Muscle layer of colon (tissue), 2 donors: ENCODE results near the gene TRH.
"Not testable (repeated sequence)": the region's sequence is repeated elsewhere in the genome, so short reads cannot be mapped to it uniquely, and the experiment has no call there.

Source experiments
- H3K27ac ChIP-seq: one replicate; pipeline ENCODE4 v1.7.0; 2013; ENCODE audit warnings: low read depth, mild to moderate bottlenecking, low read length, moderate library complexity
- H3K27me3 ChIP-seq, 2 donors: one replicate each; pipeline ENCODE4 v1.7.0; 2013; ENCODE audit warnings: low read length in 2 of 2, mild to moderate bottlenecking in 2 of 2; ENCODE audit not compliant: insufficient read depth in 2 of 2, control insufficient read depth in 1 of 2
- H3K36me3 ChIP-seq: one replicate; pipeline ENCODE4 v1.7.0; 2013; ENCODE audit warnings: mild to moderate bottlenecking, low read length; ENCODE audit not compliant: insufficient read depth
- H3K4me1 ChIP-seq: one replicate; pipeline ENCODE4 v1.7.0; 2013; ENCODE audit warnings: mild to moderate bottlenecking, low read length; ENCODE audit not compliant: insufficient read depth
- H3K4me3 ChIP-seq, 2 donors: one replicate each; pipeline ENCODE4 v1.7.0; 2013; ENCODE audit warnings: low read length in 2 of 2, low read depth in 1 of 2, mild to moderate bottlenecking in 1 of 2, moderate library complexity in 1 of 2
- H3K9ac ChIP-seq: one replicate; pipeline ENCODE4 v1.7.0; 2013; ENCODE audit warnings: low read length
- H3K9me3 ChIP-seq: one replicate; pipeline ENCODE4 v1.7.0; 2013; ENCODE audit warnings: mild to moderate bottlenecking, low read length
- donor health status: abdominal sarcoma.
- donor health status: Adenocarcinoma of cecum.

Gene TRH

DNA sequence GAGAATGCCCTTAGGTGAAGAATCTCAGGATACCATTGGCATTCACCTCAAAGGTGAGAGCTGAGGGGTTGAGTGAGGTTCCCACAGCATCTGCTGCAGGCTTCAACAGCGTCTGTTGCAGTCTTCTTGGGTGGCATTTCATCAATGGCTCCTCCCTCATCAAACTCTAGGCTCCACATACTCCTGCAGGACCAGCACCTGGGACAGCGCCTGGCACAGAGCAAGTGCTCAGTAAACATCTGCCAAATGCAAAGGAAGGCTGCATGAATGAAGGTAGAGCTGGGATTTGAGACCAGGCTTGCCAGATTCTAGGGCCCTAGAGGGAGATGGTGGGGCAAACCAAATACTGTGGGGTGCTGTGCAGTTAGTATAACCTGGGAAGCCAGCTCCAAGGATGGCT lies 9.6 kb downstream of the TRH start:
- no peak overlapping the region for H3K4me3 ChIP-seq
- no peaks in the 10 kb centered on the region for H3K36me3 ChIP-seq
- no peaks in the 10 kb centered on the region for H3K9me3 ChIP-seq

GRCh38 chr3:129985113-129985512 lies 10.6 kb downstream of the TRH start:
- Histone ChIP-seq H3K9ac (no peak overlapping the region), H3K27me3 (no peaks in the 10 kb centered on the region), H3K4me3 (no peak overlapping the region), H3K36me3 (no peaks in the 10 kb centered on the region), H3K4me1 (no peaks in the 10 kb centered on the region), H3K27ac (no peak overlapping the region), H3K9me3 (no peaks in the 10 kb centered on the region)

More for the DNA sequence above, 9.6 kb downstream of the TRH start:
- Histone ChIP-seq H3K4me1 (no peaks in the 10 kb centered on the region), H3K27ac (no peak overlapping the region), H3K27me3 (peaks cover 0 to 3% of the 10 kb centered on the region in 2 donors), H3K9ac (no peak overlapping the region)

- Histone ChIP-seq H3K36me3 (no peaks in the 10 kb centered on the region), H3K27me3 (no peaks in the 10 kb centered on the region), H3K4me3 (no peak overlapping the region), H3K27ac (no peak overlapping the region), H3K4me1 (no peaks in the 10 kb centered on the region), H3K9me3 (no peaks in the 10 kb centered on the region), H3K9ac (no peak overlapping the region)
Measured at GRCh38 chr3:129988429-129988828, 13.9 kb downstream of the TRH start.

DNA sequence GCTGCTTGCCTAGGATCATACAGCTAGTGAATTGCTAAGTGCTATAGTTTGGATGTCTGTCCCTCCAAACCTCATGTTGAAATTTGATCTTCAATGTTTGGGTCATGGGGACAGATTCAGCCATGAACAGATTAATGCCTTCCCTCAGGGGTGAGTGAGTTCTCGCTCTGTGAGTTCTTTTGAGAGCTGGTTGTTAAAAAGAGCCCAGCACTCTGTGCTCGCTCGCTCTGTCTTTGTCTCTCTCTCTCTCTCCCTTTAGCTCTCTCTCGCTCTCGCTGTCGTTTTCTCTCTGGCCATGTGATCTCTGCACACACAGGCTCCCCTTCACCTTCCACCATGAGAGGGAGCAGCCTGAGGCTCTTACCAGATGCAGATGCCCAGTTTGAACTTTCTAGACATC lies 14.9 kb downstream of the TRH start:
- H3K4me1 ChIP-seq = no peaks in the 10 kb centered on the region
- no peak overlapping the region for H3K27ac ChIP-seq
- no peak overlapping the region for H3K9ac ChIP-seq
- no peak overlapping the region for H3K4me3 ChIP-seq
- H3K27me3 ChIP-seq = no peaks in the 10 kb centered on the region
- no peaks in the 10 kb centered on the region for H3K36me3 ChIP-seq
- H3K9me3 ChIP-seq = no peaks in the 10 kb centered on the region

DNA sequence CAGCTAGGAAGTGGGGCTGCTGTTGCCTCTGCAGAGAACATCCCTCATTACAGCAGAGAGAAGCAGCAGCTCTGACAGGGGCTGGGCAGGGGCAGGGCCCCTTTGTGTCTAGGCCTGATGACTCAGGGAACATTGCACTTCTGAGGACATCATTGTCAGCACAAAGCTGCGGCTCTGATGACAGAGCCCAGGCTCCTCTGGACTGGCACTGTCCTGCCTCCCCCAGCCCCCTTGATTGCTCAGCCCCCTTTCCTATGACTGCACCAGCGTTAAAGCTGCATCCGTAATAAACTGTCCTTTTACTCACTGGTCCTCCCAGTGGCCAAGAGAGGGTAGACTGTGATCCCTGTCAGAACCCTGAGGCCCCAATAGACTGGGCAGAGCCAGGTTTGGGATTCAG lies 18.3 kb downstream of the TRH start:
- Histone ChIP-seq H3K36me3 (no peaks in the 10 kb centered on the region), H3K4me3 (no peak overlapping the region), H3K27ac (no peak overlapping the region), H3K9ac (no peak overlapping the region), H3K9me3 (peaks cover 4% of the 10 kb centered on the region), H3K4me1 (no peaks in the 10 kb centered on the region), H3K27me3 (no peaks in the 10 kb centered on the region)

DNA sequence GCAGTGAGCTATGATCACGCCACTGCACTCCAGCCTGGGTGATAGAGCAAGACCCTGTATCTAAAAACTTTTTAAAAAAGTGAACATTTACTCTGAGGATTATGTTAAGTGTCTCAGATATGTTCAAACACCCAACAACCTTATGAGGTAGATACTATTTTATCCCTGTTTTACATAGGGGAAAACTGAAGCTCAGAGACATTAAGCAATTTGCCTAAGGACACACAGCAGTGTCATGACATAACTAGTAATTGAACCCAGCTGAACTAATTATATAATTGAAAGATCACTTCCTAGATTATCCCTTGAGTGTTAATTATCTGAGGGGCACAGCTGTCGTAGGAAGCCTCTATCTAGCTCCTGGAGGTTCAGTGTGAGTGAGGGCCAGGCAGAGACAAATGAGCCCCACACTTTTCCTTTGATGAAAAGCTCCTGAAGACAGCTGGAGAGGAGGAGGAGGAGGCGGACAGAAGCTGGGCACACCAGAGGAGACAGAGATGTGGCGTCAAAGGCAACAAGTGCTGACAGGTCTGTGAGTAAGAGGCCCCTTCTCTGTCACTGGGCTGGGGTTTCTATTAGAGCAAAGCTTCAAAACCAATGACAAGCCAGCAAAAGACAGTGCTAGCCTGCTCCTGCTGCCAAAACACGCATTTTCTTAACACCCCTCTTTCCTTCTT lies 20.5 kb downstream of the TRH start:
- no peak overlapping the region for H3K27ac ChIP-seq
- H3K4me1 ChIP-seq = no peaks in the 10 kb centered on the region
- H3K9ac ChIP-seq = no peak overlapping the region
- peaks cover 4% of the 10 kb centered on the region for H3K9me3 ChIP-seq
- no peaks in the 10 kb centered on the region for H3K36me3 ChIP-seq
- no peaks in the 10 kb centered on the region for H3K27me3 ChIP-seq
- no peak overlapping the region for H3K4me3 ChIP-seq

GRCh38 chr3:129996073-129996472 lies 21.6 kb downstream of the TRH start:
- Histone ChIP-seq H3K27ac (no peak overlapping the region), H3K27me3 (no peaks in the 10 kb centered on the region), H3K4me3 (no peak overlapping the region), H3K36me3 (no peaks in the 10 kb centered on the region), H3K4me1 (no peaks in the 10 kb centered on the region), H3K9me3 (peaks cover 4% of the 10 kb centered on the region), H3K9ac (no peak overlapping the region)

DNA sequence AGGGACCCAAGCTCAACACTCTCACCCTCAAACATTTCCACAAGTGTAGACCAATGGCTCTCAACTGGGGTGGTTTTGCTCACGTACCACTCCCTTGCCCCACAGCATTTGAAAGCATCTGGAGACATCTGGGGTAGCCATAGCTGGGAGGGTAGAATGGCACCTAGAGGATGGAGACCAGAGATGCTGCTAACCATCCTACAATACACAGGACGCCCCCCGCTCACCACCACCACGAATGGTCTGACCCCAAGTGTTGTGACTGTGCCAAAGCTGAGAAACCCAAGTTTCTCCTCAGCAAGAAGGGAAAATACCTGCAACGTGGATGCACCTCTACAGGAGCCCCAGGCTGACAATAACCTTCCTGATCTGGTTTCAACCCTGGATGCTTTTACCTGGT lies 24.7 kb downstream of the TRH start:
- not testable (repeated sequence) for H3K4me3 ChIP-seq, H3K36me3 ChIP-seq, H3K4me1 ChIP-seq, H3K27me3 ChIP-seq, H3K27ac ChIP-seq, H3K9ac ChIP-seq, H3K9me3 ChIP-seq

DNA sequence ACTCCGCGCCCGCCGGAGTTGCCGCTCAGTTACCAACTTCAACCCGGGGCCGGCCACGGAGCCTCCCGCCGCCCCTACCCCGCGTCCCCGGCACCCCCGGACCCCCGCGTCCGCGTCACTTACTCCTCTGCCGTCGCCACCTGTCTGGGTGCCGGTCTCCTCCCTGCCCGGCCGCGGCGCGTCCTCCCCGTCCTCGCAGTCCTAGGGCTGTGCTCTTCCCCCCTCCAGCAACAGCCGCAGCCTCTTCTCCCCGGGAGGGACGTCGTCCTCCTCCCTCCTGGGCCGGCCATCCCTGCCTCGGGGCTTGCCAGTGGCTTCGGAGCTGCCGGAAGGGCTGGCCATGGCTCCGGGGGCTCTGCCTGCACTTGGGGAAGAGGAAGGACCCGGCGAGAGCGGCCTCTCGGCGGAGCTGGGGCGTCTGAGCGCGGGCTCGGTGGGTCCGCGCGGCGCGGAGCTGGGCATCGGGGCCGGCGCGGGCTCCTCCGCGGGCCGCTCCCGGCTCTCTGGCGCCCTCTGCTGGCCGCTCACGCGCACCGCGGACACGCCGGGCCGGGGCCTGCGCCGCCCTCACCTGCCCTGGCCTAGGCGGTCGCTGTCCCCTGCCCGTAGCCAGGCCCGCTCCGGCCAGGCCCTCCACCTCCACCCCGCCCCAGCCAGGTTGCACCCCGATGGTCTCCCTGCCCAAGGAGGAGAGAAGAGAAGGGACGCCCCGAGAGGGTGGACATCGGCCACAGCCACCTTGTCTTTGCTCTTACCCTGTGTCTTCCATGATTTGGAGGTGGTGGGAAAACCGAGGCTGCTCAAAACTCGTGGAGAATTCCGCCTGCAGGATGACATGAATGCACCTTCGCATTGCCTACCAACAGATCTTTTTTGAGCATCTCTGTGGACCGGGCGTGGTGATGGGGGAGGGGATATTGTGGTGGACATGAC lies 28.4 kb downstream of the TRH start:
- H3K36me3 ChIP-seq, H3K27ac ChIP-seq, H3K27me3 ChIP-seq, H3K9ac ChIP-seq, H3K4me1 ChIP-seq, H3K4me3 ChIP-seq, H3K9me3 ChIP-seq: not testable (repeated sequence)

DNA sequence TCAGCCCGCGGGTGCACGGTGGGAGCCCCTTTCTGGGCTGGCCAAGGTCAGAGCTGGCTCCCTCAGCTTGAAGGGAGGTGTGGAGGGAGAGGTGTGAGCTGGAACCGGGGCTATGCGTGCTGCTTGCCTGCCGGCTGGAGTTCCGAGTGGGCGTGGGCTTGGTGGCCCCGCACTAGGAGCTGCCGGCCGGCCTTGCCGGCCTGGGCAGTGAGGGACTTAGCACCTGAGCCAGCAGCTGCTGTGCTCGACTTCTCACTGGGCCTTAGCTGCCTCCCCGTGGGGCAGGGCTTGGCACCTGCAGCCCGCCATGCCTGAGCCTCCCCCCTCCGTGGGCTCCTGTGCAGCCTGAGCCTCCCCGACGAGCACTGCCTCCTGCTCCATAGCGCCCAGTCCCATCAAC lies 36.0 kb downstream of the TRH start:
- no peaks in the 10 kb centered on the region for H3K4me1 ChIP-seq
- H3K9ac ChIP-seq = no peak overlapping the region
- H3K36me3 ChIP-seq = no peaks in the 10 kb centered on the region
- H3K27ac ChIP-seq = no peak overlapping the region
- no peaks in the 10 kb centered on the region for H3K27me3 ChIP-seq
- no peak overlapping the region for H3K4me3 ChIP-seq
- no peaks in the 10 kb centered on the region for H3K9me3 ChIP-seq

GRCh38 chr3:130012108-130012507 lies 37.6 kb downstream of the TRH start:
- H3K4me3 ChIP-seq, H3K4me1 ChIP-seq, H3K9ac ChIP-seq, H3K27ac ChIP-seq, H3K36me3 ChIP-seq, H3K9me3 ChIP-seq, H3K27me3 ChIP-seq: not testable (repeated sequence)

DNA sequence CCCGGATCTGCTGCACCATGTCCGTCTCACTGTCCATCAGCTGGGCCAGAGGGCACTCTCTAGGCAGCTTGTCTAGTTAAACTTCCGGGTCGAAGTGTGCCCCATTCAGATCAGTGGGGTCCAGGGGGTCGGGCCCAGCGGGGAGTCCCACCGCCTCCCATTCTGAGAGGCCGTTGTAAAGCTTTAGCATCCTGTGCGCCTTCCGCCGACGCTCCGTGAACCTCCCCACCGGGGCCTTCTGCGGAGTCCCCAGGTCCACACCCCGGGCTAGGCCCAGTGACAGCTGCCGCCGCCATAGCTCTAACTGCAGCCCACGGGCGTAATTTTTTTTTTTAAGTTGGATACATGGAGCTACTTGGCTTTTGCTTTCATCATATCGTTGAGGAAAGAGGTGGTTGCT lies 38.7 kb downstream of the TRH start:
- not testable (repeated sequence) for H3K36me3 ChIP-seq, H3K4me3 ChIP-seq, H3K9me3 ChIP-seq, H3K9ac ChIP-seq, H3K4me1 ChIP-seq, H3K27ac ChIP-seq, H3K27me3 ChIP-seq
